ENCODE measurements around the gene UCK1. TPM values are rescaled to one million over a fixed set of nuclear protein-coding genes. Genes with fewer than 3 reads are reported as not detected.

UCK1 gene
- total RNA-seq, 1 donor from 2014 or later: 32.2 TPM

DNA sequence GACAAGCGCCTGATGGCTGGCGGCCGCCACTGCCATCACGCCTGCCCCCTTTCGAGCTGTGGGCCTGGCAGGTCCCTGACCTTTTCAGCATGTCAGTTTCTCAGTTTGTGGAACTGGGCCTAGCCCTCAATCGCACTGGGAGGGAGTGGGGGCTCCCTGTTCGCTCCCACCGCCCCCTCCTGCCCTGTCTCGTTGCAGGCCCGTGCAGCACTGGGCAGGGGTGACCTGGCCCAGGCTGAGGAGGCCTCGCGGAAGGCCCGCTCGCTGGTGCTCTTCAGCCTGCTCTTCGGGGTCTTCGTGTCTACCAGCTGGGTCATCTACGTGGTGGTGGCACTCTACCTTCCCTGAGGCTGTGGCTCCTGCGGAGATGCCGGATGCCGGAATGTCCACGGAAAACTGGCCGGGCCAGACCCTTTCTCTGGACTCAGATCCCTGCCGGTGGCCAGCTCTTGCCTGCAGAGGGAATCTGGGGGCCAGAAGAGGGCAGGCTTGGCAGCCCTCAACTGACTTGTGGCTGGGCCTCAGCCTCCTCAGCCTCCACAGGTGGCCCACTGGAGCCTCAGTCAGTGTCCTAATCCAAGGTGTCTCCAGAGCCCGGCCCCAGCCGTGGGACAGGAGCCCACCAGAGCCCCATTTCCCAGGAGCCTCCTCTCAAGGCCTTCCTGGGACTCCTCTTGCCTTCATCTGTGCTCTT is 26.9 kb upstream of the UCK1 start:
- DNase-seq (ENCODE audit: extremely low spot score, unreplicated experiment): no peak
- Mint-ChIP-seq H3K9me3 (ENCODE audit: unreplicated experiment) (peaks cover 11% of the 10 kb centered on the region), H3K4me1 (ENCODE audit: unreplicated experiment) (peaks cover 14% of the 10 kb centered on the region), H3K36me3 (ENCODE audit: unreplicated experiment) (peaks cover 3% of the 10 kb centered on the region), H3K4me3 (ENCODE audit: unreplicated experiment) (no peak overlapping the region), H3K27me3 (ENCODE audit: unreplicated experiment) (peaks cover 15% of the 10 kb centered on the region), H3K27ac (ENCODE audit: unreplicated experiment) (no peak overlapping the region)
- TF ChIP-seq, protein P1, sequence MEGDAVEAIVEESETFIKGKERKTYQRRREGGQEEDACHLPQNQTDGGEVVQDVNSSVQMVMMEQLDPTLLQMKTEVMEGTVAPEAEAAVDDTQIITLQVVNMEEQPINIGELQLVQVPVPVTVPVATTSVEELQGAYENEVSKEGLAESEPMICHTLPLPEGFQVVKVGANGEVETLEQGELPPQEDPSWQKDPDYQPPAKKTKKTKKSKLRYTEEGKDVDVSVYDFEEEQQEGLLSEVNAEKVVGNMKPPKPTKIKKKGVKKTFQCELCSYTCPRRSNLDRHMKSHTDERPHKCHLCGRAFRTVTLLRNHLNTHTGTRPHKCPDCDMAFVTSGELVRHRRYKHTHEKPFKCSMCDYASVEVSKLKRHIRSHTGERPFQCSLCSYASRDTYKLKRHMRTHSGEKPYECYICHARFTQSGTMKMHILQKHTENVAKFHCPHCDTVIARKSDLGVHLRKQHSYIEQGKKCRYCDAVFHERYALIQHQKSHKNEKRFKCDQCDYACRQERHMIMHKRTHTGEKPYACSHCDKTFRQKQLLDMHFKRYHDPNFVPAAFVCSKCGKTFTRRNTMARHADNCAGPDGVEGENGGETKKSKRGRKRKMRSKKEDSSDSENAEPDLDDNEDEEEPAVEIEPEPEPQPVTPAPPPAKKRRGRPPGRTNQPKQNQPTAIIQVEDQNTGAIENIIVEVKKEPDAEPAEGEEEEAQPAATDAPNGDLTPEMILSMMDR (IDR thresholded peaks at IDR 0.05): no peak

DNA sequence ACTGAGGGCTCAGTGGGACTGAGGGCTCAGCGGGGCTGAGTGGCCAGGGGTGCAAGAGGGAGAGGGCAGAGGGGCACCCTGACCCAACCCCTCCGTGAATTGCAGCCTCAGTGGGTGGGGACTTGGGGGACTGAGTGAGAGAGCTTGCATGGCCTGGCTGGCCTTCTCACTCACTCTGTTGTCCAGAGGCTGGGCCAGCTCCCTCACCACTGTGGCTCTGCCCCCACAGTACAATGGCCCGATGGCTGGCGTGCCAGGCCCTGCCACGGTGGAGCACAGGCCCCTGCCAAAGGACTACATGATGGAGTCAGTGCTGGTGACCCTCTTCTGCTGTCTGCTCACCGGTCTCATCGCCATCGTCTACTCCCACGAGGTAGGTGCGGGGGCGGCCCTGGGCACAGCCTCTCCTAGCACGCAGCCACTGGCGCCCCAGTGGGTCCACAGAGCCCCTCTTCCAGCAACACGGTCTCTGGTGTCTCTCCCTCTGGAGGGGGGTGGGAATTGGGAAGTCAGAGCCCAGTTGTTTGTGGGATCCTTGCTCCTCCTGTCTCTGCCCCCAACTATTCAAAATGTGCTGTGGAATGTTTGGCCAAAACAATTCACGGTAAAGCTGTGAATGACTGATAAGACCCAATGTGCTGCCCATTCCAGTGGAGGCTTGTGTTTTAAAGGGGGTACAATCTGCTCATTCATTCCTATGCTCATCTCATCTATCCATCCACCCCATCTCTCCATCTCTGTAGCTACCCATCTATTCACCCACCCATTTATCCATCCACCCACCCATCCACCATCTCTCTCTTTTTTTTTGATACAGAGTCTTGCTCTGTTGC is 25.0 kb upstream of the UCK1 start:
- Mint-ChIP-seq H3K9me3 (ENCODE audit: unreplicated experiment) (peaks cover 11% of the 10 kb centered on the region), H3K27me3 (ENCODE audit: unreplicated experiment) (peaks cover 17% of the 10 kb centered on the region), H3K4me3 (ENCODE audit: unreplicated experiment) (no peak overlapping the region), H3K4me1 (ENCODE audit: unreplicated experiment) (peaks cover 11% of the 10 kb centered on the region), H3K36me3 (ENCODE audit: unreplicated experiment) (peaks cover 3% of the 10 kb centered on the region), H3K27ac (ENCODE audit: unreplicated experiment) (no peak overlapping the region)
- TF ChIP-seq, protein P1 (IDR thresholded peaks at IDR 0.05): no peak
- DNase-seq (ENCODE audit: extremely low spot score, unreplicated experiment): no peak

DNA sequence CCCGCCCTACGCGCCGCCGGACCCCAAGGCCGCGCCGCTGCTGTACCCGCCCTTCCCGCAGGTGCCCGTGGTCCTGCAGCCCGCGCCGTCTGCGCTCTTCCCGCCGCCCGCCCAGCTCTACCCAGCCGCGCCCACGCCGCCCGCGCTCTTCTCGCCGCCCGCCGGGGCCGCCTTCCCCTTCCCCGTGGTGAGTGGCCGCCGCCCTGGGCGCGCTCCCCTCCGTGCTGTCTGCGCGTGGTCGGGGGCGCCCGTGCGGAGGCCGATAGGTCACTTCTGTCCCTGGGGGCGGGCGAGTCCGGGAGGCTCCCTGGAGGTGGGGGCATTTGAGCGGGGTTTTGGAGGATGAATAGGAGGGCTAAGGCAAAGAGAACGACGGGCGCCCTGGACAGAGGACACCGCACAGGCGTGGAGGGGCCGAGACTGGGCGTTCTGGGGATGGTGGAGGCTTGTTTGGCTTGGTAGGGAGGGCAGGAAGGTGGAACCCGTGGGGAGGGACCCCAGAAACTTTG is 23.8 kb upstream of the UCK1 start:
- peaks cover 11% of the 10 kb centered on the region for H3K4me1 Mint-ChIP-seq (ENCODE audit: unreplicated experiment)
- no peak overlapping the region for H3K4me3 Mint-ChIP-seq (ENCODE audit: unreplicated experiment)
- peaks cover 25% of the 10 kb centered on the region for H3K27me3 Mint-ChIP-seq (ENCODE audit: unreplicated experiment)
- peaks cover 3% of the 10 kb centered on the region for H3K9me3 Mint-ChIP-seq (ENCODE audit: unreplicated experiment)
- DNase-seq (ENCODE audit: extremely low spot score, unreplicated experiment): no peak
- H3K27ac Mint-ChIP-seq (ENCODE audit: unreplicated experiment): no peak overlapping the region
- H3K36me3 Mint-ChIP-seq (ENCODE audit: unreplicated experiment): peaks cover 2% of the 10 kb centered on the region
- TF ChIP-seq, protein P1 (IDR thresholded peaks at IDR 0.05): no peak

DNA sequence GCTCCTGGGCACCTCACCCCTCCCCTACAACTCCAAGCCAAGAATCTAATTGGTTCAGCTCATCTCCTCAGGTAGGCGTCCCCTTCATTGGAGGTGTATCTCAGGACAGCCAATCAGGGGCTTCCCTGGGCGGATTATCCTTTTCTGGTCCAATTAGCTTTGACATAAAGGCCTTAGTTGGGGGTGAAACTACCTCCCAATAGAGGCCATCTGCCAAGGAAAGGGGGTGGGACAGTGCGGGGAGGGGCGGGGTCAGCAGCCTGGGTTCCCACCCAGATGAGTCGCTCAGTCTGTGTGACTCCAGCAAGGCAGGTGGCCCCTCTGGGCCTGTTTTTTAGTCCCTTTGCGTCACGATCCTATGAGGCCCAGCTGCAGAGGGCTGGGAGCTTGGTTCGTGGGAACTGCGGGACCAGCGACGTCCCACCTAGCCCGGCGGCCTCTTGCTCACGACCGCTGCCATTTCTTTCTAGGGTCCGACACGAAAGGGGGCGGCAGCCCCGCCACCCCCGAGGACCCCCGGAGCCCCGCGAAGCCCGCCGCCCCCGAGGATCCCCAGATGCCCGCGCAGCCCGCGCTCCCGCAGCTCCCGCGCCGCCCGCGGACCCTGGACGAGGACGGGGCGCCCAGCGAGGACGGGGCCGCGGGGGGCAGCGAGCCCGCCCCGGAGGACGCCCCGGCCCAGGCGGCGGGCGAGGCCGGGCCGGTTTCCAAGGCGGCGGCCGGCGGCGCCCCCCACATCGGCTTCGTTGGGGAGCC is 23.2 kb upstream of the UCK1 start:
- TF ChIP-seq, protein P1 (IDR thresholded peaks at IDR 0.05): no peak
- H3K27me3 Mint-ChIP-seq (ENCODE audit: unreplicated experiment): peaks cover 28% of the 10 kb centered on the region
- no peaks in the 10 kb centered on the region for H3K9me3 Mint-ChIP-seq (ENCODE audit: unreplicated experiment)
- H3K4me3 Mint-ChIP-seq (ENCODE audit: unreplicated experiment): no peak overlapping the region
- H3K36me3 Mint-ChIP-seq (ENCODE audit: unreplicated experiment): no peaks in the 10 kb centered on the region
- H3K27ac Mint-ChIP-seq (ENCODE audit: unreplicated experiment): no peak overlapping the region
- DNase-seq (ENCODE audit: extremely low spot score, unreplicated experiment): no peak
- H3K4me1 Mint-ChIP-seq (ENCODE audit: unreplicated experiment): peaks cover 11% of the 10 kb centered on the region

Data from osteocyte (in vitro differentiated cells).